Karpas-422 (cell line): ENCODE results near the gene DIPK1A. TPM values are rescaled to one million over a fixed set of nuclear protein-coding genes. Genes with fewer than 3 reads are reported as not detected.
"Not testable (repeated sequence)": the region's sequence is repeated elsewhere in the genome, so short reads cannot be mapped to it uniquely, and the experiment has no call there.

Experiments
- DNase-seq: peaks from one replicate; pipeline ENCODE4 v3.0.0-alpha.2; 2015
- H2AFZ ChIP-seq: fragments of 200-600 bp; sonication (generic); 2 replicates; pipeline ENCODE4 v1.6.1; 2014; ENCODE audit warnings: antibody characterized with exemption, low read length, mixed read lengths
- H3K27ac ChIP-seq: fragments of 200-600 bp; sonication (generic); 2 replicates; pipeline ENCODE4 v1.5.1; 2014; ENCODE audit warnings: mild to moderate bottlenecking, low read length, moderate library complexity
- H3K27me3 ChIP-seq: fragments of 200-600 bp; sonication (generic); 2 replicates; pipeline ENCODE4 v1.6.1; 2014; ENCODE audit warnings: low read length, mixed read lengths
- H3K36me3 ChIP-seq: fragments of 200-600 bp; sonication (generic); 2 replicates; pipeline ENCODE4 v1.6.1; 2014; ENCODE audit warnings: low read length, mixed read lengths; ENCODE audit not compliant: insufficient read depth
- H3K4me1 ChIP-seq: fragments of 200-600 bp; sonication (generic); 2 replicates; pipeline ENCODE4 v1.6.1; 2014; ENCODE audit warnings: mild to moderate bottlenecking, low read length, mixed read lengths
- H3K4me2 ChIP-seq: fragments of 200-600 bp; sonication (generic); 2 replicates; pipeline ENCODE4 v1.6.1; 2014; ENCODE audit warnings: low read length, low read depth, mild to moderate bottlenecking; ENCODE audit not compliant: poor library complexity, severe bottlenecking
- H3K4me3 ChIP-seq: fragments of 200-600 bp; sonication (generic); 2 replicates; pipeline ENCODE4 v1.5.1; 2014; ENCODE audit warnings: mild to moderate bottlenecking, antibody characterized with exemption, low read length, mixed read lengths
- H3K79me2 ChIP-seq: fragments of 200-600 bp; sonication (generic); 2 replicates; pipeline ENCODE4 v1.6.1; 2014; ENCODE audit warnings: mild to moderate bottlenecking, low read length, mixed read lengths
- H3K9ac ChIP-seq: fragments of 200-600 bp; sonication (generic); 2 replicates; pipeline ENCODE4 v1.6.0; 2014; ENCODE audit warnings: low read length
- H3K9me2 ChIP-seq: fragments of 200-600 bp; sonication (generic), shearing (Covaris generic); replicated peaks from 2 replicates; pipeline ENCODE4 v1.6.0; 2014; ENCODE audit warnings: mild to moderate bottlenecking, low read length, moderate library complexity; ENCODE audit not compliant: insufficient read depth
- H3K9me3 ChIP-seq: fragments of 300-700, 200-600 bp; sonication (generic); 2 replicates; pipeline ENCODE4 v1.6.1; 2014; ENCODE audit warnings: low read length, mixed read lengths
- H4K20me1 ChIP-seq: fragments of 200-600 bp; sonication (generic); 2 replicates; pipeline ENCODE4 v1.6.1; 2014; ENCODE audit warnings: mild to moderate bottlenecking, antibody characterized with exemption, low read length, low read depth; ENCODE audit not compliant: insufficient read depth
- total RNA-seq: library from RNA; depleted of rRNA; stranded (reverse); fragments of >200 nt; shearing (Covaris generic); gene quantifications from 2 replicates; pipeline ENCODE4 v1.2.3, GENCODE V29; 2014; ENCODE audit warnings: low replicate concordance

DIPK1A gene
- total RNA-seq, 1 experiment from 2014 or later = 1.7 TPM

- DNase-seq, H4K20me1 ChIP-seq, H3K27me3 ChIP-seq, H3K27ac ChIP-seq, H3K9me3 ChIP-seq, H3K4me3 ChIP-seq, H3K79me2 ChIP-seq, H3K9me2 ChIP-seq, H3K4me1 ChIP-seq, H2AFZ ChIP-seq, H3K4me2 ChIP-seq, H3K9ac ChIP-seq, H3K36me3 ChIP-seq: not testable (repeated sequence)
These were observed 63.2 kb downstream of the DIPK1A start for GRCh38 chr1:92898053-92898452.

- H3K79me2 ChIP-seq = no peaks in the 10 kb centered on the region
- H3K9me2 ChIP-seq = no peaks in the 10 kb centered on the region
- no peak for DNase-seq
- no peaks in the 10 kb centered on the region for H4K20me1 ChIP-seq
- no peak overlapping the region for H3K4me3 ChIP-seq
- no peaks in the 10 kb centered on the region for H3K4me1 ChIP-seq
- H3K4me2 ChIP-seq = no peak overlapping the region
- no peaks in the 10 kb centered on the region for H3K9me3 ChIP-seq
- H2AFZ ChIP-seq = no peak overlapping the region
- H3K27ac ChIP-seq = no peak overlapping the region
- no peaks in the 10 kb centered on the region for H3K36me3 ChIP-seq
- no peak overlapping the region for H3K9ac ChIP-seq
- no peaks in the 10 kb centered on the region for H3K27me3 ChIP-seq
These were observed 73.8 kb downstream of the DIPK1A start for GRCh38 chr1:92887465-92887864.

GRCh38 chr1:92886886-92887419 is 74.3 kb downstream of the DIPK1A start:
- no peak overlapping the region for H3K9ac ChIP-seq
- H3K9me2 ChIP-seq = no peaks in the 10 kb centered on the region
- no peaks in the 10 kb centered on the region for H4K20me1 ChIP-seq
- no peaks in the 10 kb centered on the region for H3K79me2 ChIP-seq
- H3K27me3 ChIP-seq = no peaks in the 10 kb centered on the region
- H2AFZ ChIP-seq = no peak overlapping the region
- H3K9me3 ChIP-seq = no peaks in the 10 kb centered on the region
- no peaks in the 10 kb centered on the region for H3K36me3 ChIP-seq
- H3K27ac ChIP-seq = no peak overlapping the region
- no peaks in the 10 kb centered on the region for H3K4me1 ChIP-seq
- no peak overlapping the region for H3K4me2 ChIP-seq
- DNase-seq = no peak
- no peak overlapping the region for H3K4me3 ChIP-seq

GRCh38 chr1:92884195-92884594 is 77.1 kb downstream of the DIPK1A start:
- no peaks in the 10 kb centered on the region for H3K27me3 ChIP-seq
- no peak overlapping the region for H3K9ac ChIP-seq
- H3K9me3 ChIP-seq = no peaks in the 10 kb centered on the region
- no peak overlapping the region for H2AFZ ChIP-seq
- no peak overlapping the region for H3K27ac ChIP-seq
- no peaks in the 10 kb centered on the region for H3K79me2 ChIP-seq
- H3K4me3 ChIP-seq = no peak overlapping the region
- DNase-seq = no peak
- no peak overlapping the region for H3K4me2 ChIP-seq
- H4K20me1 ChIP-seq = no peaks in the 10 kb centered on the region
- no peaks in the 10 kb centered on the region for H3K9me2 ChIP-seq
- H3K36me3 ChIP-seq = no peaks in the 10 kb centered on the region
- no peaks in the 10 kb centered on the region for H3K4me1 ChIP-seq

- Histone ChIP-seq H3K27me3 (no peaks in the 10 kb centered on the region), H4K20me1 (no peaks in the 10 kb centered on the region), H3K4me1 (no peaks in the 10 kb centered on the region), H3K4me3 (no peak overlapping the region), H3K9me3 (no peaks in the 10 kb centered on the region), H3K27ac (no peak overlapping the region), H3K79me2 (no peaks in the 10 kb centered on the region), H3K4me2 (no peak overlapping the region), H3K9ac (no peak overlapping the region), H3K9me2 (no peaks in the 10 kb centered on the region), H2AFZ (no peak overlapping the region), H3K36me3 (no peaks in the 10 kb centered on the region)
- DNase-seq = no peak
These were observed 78.0 kb downstream of the DIPK1A start for GRCh38 chr1:92883297-92883696.

GRCh38 chr1:92882819-92883218 is 78.4 kb downstream of the DIPK1A start:
- Histone ChIP-seq H4K20me1 (no peaks in the 10 kb centered on the region), H3K79me2 (no peaks in the 10 kb centered on the region), H2AFZ (no peak overlapping the region), H3K36me3 (no peaks in the 10 kb centered on the region), H3K4me2 (no peak overlapping the region), H3K4me1 (no peaks in the 10 kb centered on the region), H3K9me2 (no peaks in the 10 kb centered on the region), H3K4me3 (no peak overlapping the region), H3K27ac (no peak overlapping the region), H3K27me3 (no peaks in the 10 kb centered on the region), H3K9me3 (no peaks in the 10 kb centered on the region), H3K9ac (no peak overlapping the region)
- DNase-seq = no peak

GRCh38 chr1:92881391-92881790 is 79.9 kb downstream of the DIPK1A start:
- Histone ChIP-seq H3K9me2 (no peaks in the 10 kb centered on the region), H3K4me1 (peaks cover 5% of the 10 kb centered on the region; the same call in 1 of the 2 replicates)

GRCh38 chr1:92879316-92879968 is 81.8 kb downstream of the DIPK1A start:
- H2AFZ ChIP-seq = no peak overlapping the region
- H3K4me3 ChIP-seq = no peak overlapping the region
- H3K9me2 ChIP-seq = no peaks in the 10 kb centered on the region
- no peak overlapping the region for H3K4me2 ChIP-seq
- no peaks in the 10 kb centered on the region for H3K27me3 ChIP-seq
- no peak overlapping the region for H3K9ac ChIP-seq
- H3K9me3 ChIP-seq = no peaks in the 10 kb centered on the region
- H4K20me1 ChIP-seq = no peaks in the 10 kb centered on the region
- no peak for DNase-seq
- no peak overlapping the region for H3K27ac ChIP-seq
- no peaks in the 10 kb centered on the region for H3K36me3 ChIP-seq
- no peaks in the 10 kb centered on the region for H3K79me2 ChIP-seq
- peaks cover 5% of the 10 kb centered on the region; the same call in 1 of the 2 replicates for H3K4me1 ChIP-seq

More at GRCh38 chr1:92881391-92881790, 79.9 kb downstream of the DIPK1A start:
- no peak overlapping the region for H3K27ac ChIP-seq
- H3K4me2 ChIP-seq = no peak overlapping the region
- H2AFZ ChIP-seq = no peak overlapping the region
- H3K27me3 ChIP-seq = no peaks in the 10 kb centered on the region
- H3K4me3 ChIP-seq = no peak overlapping the region
- no peaks in the 10 kb centered on the region for H3K79me2 ChIP-seq
- H4K20me1 ChIP-seq = no peaks in the 10 kb centered on the region
- H3K9ac ChIP-seq = no peak overlapping the region
- no peak for DNase-seq
- no peaks in the 10 kb centered on the region for H3K36me3 ChIP-seq
- no peaks in the 10 kb centered on the region for H3K9me3 ChIP-seq
